IPS DF 19.7 (cell line): Measurements from ENCODE around the gene CDK14.

Source experiments
- DNase-seq: peaks from one replicate; pipeline ENCODE4 v3.0.0-alpha.2; 2013; ENCODE audit warnings: low read depth, low spot score

CDK14 gene

DNA sequence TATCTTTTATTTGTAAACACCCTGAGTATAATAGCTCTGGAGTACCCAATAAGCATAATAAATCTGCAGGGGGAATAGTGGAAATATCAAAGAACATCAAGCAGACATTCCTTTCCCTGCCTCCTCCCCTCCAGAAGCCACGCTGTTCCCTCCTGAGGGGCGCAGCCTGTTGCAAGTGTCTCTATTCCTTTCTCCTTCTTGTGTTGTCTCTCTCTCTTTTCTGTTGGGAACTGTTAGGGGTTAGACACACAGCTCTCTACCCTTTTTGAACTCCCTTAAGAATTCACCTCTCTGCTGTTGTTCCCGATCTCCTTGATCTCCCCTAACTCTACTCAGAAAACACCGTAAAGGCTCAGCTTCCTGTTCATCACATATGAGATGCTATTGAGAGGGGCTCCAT is 490.1 kb downstream of the CDK14 start:
- DNase-seq: no peak

DNA sequence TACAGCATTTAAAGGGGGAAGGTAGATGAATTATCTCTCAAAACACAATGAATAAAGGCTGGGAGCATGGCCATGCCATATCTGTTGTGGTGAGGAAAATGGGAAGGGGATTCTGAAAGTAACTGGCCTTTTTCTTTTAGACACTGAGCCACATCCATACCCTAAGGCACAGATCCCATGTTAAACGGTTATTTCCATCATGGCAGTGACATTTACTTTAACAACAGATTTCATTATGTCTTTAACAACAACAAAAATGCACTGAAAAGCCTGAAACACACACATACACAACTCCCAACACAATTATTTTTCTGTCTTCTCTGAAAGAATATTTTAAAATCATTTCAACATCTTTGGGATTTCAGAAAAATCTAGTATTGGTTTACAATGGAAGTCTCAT is 492.0 kb downstream of the CDK14 start:
- DNase-seq: no peak

DNA sequence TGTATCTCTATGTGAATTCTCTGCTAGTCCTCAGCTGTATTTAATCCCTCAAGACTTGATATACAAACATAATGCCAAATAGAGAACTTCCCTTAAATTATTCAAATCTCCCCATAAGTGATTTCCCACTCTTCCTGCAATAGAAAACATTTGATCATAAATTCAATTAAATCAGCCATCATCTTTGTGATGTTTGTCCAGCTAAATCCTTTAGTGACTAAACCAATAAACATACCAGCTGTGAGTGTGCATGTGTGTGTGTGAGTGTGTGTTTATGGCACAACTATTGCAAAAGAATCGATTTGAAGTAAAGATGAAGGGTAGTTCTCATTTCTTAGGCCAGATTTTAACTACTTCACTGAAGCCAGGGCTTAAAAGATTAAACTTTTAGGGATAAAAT is 492.6 kb downstream of the CDK14 start:
- DNase-seq: no peak

DNA sequence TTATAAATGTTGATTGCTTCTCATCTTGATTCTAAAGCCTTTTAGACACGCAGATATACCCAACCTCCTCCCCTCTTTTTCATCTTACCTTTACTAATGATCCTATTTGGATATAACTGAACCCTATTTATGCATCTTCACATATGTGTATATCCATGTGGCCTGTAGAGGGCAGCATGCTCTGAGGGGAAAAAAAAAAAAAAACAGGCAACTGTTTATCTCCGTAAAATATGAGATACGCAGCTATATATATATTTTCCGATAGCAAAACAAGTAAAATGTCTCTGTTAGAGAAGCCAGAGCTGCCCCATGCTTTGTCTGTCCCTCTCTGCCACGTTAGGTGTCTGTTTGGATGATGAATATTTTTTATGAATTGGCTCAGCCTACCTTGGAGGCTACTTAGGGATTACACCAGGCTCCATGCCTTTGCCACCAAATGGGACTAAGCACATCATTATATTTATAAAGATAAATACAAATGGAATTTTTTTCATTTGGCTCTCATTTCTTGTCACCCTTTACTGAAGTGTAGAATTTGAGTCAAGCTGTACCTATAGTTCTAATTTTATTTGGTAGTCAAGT is 493.4 kb downstream of the CDK14 start:
- DNase-seq: no peak

DNA sequence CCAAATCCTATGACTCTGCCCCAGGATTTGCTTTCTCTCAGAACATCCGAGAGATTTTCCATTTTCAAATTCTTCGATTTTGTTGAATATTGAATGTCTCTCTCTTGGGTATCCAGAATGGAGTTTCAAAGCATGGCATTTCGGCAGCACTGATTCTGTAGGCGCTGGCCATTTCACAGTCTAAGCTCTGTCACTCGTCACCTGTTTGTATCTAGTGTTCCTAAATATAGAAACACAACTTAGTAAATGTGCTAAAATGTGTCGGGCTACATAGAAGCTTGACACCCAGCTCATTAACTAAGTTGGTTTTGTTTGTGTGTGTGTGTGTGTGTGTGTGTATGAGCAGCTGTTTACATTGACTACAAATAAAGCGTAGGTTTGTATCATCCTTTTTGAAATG is 494.6 kb downstream of the CDK14 start:
- no peak for DNase-seq

DNA sequence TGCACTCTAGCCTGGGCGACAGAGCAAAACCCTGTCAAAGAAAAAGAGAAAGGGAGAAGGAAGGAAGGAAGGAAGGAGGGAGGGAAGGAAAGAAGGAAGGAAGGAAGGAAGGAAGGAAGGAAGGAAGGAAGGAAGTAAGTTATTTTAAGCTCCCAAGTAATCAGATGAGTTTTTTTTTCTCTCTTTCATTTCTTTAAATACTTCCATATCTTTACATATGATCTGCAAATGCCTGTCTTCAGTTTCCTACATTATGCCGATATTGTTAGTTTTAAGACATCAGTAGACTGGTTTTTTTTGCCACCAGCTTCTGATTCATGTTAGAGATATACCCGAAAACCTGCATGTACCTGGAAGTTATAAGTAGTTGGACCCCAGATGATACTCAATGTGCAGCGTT is 495.5 kb downstream of the CDK14 start:
- no peak for DNase-seq

DNA sequence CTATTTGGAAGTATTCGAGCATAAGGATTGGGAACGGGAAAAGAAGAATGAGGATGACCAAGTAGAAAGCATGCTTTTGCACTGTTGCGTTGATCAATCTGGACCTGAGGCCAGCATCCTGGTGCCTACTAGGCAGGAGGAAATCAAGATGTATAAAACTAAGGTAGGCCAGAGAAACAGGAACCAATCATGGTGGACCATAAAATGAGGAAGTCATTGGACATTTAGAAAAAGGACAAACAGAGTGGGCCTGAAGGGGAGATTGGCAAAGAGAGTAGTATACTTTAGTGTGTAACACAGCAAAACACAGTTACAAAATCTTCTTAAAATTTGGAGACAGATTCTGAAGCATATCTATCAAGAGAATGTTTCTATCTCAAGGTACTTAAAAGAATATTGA is 497.1 kb downstream of the CDK14 start:
- no peak for DNase-seq

DNA sequence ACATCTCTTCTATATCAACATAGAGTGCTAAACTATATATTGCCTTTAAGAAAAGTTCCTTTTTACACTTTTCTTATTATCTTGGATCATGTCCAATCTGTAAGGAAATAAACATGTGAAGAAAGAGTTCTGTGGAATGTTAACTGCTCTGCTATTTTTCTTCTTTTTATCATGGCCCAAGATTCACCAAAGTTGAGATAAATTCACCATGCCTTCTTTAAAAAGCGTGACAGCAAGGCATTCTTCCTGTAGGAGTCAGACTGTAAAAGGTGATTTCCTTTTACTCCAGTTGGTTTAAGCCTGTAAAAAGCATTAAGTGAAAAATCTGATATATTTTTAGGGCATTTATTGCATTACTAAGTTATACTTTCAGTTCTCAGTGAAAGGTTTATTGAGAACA is 502.4 kb downstream of the CDK14 start:
- DNase-seq: no peak

DNA sequence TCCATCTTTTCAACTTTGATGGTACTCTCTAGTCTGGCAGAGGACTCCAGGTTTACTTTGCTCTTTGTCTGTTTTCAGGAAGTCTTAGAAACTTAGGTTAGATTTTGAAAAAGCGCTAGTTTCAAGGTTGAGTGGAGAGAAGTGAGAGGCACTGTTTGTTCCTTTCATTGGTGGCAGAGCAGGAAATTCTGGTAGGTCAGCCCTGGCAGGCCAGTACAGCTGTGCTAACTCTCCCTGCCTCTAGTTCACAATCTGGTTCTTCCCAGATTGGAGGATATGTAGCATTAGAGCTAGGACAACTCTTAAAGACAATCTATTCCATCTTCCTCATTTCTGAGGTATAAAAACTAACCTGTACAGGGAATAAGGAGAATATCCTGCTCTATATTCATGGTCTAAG is 507.2 kb downstream of the CDK14 start:
- no peak for DNase-seq

DNA sequence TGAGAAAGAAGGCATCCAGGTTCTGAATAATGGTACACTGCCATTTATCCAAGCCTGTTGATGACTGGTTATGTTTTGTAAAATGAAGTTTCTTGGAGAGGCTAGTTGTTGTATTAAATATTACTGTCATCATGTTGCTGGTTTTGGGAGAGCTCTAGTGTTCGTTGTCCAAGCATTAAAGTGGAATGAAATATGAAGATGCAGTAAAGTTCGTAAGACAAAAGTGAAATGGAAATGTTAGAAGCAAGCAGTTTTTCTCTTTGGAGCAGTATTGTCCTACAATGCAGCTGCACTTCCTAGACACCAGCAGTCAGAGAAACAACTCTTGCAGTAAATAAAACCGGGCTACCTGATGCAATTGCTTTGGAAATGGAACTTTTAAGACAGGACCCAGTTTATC is 511.3 kb downstream of the CDK14 start:
- DNase-seq: no peak

DNA sequence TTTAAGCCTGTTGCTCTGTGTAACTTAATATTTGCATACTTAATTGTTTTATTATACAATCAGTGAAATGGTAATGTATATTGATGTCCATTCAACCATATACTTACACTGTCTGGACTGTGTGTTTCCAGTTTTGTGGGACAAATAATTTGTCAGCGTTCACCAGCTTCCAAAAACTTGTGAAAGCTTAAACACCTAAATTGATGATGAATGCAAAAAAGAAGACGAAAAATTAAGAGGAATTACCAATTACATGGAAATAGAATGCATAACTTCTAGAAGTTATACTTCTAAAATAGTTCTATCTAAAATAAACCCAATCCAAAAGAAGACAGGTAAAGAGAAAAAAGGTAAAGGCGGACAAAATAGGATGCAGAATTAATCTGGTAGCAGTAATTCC is 513.1 kb downstream of the CDK14 start:
- DNase-seq: no peak

DNA sequence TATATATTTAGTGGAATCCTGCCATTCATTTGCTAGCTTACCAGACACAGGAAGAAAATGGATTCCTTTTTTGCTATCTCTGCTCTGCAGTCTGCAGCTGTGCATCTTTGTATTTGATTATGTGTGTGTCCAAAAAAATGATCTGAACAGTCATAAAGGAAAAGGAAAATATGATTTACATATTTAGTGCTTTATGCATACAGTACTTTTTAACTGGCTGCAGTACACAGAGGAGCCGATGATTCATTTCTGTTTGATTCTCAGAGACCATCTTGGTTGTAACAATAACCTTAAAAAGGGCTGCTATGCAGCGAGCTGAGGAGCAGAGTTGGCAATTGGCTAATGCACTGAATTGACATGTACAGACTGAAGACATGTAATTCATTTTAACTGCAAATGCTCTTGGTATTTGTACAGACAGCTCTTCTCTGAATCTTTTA is 516.8 kb downstream of the CDK14 start:
- DNase-seq: no peak

DNA sequence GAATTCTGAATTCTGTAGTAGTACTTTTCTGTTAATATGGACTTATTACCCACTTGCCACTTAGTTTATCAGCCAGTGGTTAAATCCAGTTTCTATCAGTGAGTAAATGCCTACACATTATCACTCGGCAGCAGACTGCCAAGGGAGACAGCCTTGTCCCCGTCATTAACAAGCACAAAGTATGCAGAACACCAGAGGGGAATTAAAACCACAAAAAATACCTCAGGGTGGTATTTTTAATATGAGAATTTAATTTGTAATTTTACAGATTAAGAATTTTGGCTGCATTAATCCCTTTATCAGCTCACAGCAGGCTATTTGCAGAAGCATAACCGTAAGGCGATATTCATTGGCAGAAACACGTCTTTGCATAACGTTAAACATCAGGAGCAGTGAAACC is 518.1 kb downstream of the CDK14 start:
- no peak for DNase-seq

DNA sequence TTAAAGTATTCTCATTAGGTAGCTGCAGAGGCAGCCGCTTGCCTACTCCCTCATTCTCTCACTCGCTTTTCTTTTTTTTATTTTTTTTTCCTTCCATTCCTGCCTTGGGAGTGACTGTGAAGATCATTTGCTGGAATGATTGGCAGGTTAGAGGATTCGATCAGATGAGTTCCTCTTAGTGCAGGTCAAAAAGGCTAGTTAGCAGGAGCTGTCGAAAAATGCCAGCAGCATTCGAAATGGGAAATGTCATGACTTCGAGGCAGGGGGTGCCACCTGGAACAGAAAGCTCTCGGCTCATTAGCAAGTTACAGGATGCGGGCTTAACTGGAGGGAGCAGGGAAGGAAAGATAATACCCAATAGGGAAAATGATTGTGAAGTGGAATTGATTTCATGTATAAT is 530.6 kb downstream of the CDK14 start:
- DNase-seq: no peak

DNA sequence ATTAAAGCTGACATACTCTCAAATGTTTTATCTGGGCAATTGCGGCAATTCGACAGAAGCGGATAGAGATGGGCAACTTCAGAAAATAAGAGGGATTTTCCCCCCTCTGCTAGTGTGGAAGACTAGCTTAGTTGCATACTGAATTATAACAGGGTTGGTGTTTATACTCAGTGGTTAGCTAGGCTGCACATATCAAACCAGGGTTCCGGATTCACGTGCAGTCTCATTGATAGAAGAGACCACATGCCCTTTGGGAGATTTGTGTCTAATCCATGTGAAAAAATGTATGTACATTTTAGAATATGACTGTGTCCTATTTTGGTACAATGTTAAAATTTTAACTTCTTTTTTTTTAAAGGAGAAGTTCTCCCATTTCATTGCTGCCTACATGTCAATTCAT is 531.2 kb downstream of the CDK14 start:
- no peak for DNase-seq

DNA sequence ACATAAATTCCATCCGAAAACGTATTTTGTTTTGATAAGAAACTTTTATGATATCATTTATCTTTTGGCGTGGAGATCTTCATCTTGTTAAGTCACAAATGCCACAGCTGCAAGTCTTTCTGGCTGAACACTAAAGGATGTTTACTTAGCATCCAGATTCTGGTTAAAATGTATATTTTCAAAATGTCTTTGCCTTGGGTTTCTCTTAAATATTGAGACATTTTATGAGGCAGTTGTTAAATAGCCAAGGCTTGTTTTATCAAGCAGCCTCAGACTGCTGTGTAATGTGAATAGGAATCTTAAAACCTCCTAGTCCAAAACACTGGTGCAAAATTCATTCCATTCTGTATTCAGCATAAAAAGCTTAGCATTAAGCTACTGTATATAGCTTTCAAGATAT is 531.8 kb downstream of the CDK14 start:
- no peak for DNase-seq

DNA sequence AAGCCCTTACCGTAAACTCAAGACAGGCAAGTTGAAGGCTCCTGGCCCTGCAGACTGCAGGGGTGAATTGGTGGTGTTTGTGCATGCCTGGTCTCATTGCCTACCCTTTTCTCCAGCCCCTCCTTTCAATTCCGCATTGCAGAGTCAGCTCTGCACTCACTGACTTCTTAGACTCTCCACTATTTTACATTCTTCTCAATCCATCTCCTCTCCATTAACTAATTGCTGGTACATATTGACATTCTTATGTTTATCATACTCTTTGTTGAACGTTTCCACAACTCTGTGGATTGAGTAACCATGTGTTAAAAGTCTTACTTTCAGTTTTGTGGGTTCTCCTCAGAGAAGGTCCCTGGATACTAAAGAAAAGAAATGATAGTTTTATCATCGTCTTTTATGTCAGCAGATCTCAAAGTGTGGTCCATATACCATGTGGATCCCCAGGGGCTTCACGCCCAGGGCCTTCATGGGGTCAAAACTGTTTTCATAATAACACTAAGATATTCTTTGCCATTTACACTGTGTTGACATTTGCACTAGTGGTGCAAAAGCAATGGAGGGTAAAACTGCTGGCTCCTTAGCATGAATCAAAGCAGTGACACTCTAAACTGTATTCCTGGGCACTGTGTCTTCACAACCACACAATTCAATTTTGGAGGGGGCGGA is 532.7 kb downstream of the CDK14 start:
- no peak for DNase-seq

DNA sequence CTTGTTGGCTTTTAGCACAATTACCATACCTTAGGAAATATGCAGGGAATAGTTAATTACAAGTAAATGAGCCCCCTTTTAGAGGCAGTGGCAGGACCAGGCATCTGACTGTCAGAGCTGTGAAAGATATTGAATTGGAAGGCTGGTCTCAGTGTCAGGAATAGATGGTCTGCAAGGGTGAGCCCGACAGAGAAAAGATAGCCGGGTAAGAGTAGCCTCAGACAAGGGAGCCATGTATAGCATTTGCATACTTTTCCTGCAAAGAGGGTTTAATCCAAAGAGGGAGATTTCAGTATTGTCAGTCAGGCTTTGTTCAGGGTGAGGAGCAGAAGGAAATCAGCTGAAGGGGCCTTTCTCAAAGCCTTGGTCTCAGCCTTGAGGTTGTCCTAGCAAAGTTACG is 539.2 kb downstream of the CDK14 start:
- no peak for DNase-seq

DNA sequence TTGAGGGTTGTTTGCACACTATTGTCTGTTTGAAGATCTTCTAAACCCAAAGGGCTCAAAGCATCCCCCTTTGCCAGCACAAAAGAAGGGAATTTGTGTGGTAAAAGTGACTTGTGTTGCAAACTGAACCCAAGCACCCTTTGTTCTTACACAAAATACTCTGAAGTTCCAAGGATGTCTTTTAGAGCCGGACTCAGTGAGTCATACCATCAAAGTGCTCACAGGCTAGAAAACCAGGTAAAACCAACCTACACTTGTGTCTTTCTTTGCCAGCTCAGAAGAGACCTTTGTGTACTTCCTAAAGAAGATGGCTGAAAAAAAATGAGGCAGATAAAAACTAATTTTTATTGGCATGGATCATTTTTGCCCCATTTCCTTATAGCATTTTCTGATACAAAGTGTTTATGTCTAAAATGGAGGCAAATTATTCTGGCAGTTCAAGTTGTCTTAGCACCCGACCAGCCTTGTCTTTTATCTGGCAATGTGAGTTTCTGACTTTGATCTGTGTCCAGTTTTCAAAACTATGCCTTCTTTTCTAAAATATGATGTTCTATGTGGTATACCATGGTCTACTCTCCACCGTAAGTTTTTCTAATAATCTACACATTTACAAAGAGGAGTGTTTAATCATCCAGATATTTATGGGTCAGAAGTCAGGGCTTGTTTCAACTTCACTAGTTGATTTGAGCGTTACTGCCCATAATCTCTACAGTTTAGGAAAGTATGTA is 539.7 kb downstream of the CDK14 start:
- no peak for DNase-seq

DNA sequence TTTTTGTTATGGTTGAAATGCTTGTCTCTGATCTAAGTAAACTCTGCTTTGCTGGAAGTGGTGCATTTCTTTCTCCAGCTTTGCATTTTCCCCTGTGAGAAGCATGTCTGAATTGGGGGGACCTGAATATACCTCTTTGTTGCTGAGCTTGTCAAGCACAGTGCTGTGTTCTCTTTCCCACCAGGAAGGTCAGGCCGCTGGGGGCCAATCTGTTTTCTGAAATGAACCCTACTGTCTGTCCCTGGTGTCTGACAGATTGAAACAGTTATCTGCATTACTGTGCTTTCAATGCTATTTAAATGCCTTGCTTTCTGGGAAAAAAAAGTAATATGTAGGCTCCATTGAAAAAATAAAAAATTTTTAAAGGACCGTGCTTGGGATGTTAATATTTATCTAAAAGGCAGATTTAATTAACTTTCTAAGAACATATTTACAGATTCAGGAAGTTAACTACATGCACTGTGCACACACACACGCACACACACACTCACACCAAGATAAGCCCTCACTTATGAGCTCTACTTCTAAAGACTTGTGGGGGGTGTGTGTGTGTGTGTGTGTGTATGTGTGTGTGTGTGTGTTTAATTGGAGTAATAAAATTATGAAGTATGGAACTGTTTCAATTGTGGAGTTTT is 541.1 kb downstream of the CDK14 start:
- DNase-seq: no peak

DNA sequence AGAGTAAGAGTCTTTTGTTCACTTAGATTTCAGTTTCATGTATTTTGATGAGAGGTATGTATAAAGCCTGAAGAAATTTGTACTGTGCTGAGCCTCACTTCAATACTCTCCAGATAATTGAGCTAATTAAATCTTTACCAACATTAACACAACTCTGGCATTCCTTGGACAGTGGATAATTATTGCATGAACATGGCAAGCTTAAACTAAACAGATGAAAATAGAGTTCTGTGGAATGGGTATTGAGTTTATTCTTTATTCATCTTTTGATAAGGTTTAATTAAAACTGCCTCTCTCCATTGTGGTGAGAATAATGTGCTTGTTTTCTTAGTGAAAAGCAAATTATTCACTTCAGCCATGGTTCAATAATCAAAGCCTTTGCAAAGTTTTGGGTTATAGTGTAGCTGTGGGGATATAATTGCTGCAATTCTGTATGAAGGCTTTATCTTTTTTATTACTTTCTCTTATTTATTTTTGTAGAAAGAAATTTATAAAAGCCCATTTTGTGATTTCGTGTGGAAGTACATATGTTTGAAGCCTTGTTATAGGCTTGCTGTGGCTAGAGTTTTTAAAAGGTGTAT is 541.8 kb downstream of the CDK14 start:
- no peak for DNase-seq

DNA sequence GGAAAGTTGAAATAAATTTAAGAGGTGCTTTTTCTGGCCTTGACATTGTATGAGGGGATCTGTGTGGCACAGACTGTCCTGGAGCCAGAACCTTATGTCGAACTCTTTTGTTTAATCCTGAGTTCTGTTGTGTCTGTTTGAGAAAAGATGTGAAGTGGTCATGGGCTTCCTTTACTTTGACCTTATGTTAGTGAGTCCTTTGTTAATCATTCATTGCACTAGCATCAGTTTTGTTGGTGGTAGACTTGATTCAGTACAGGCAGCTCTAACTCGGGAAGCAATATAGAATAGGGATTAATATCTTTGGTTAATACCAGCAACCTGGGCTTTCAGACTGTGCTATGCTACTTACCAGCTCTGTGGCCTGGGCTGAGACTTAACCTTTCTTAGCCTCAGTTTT is 544.2 kb downstream of the CDK14 start:
- DNase-seq: no peak
